Vagina (tissue), 2 donors: ENCODE results near the gene PARP14.

Source experiments
- POLR2A ChIP-seq, 2 donors: fragments of 450-650 bp; IDR thresholded peaks; one replicate each; pipeline ENCODE4 v1.6.1; 2017; ENCODE audit warnings: antibody characterized with exemption in 2 of 2, mild to moderate bottlenecking in 2 of 2, moderate library complexity in 2 of 2
- POLR2AphosphoS5 ChIP-seq, 2 donors: sonication (generic); formaldehyde crosslinking; IDR thresholded peaks; one replicate each; pipeline ENCODE4 v1.9.0; 2017; ENCODE audit warnings: antibody characterized with exemption in 2 of 2, mild to moderate bottlenecking in 2 of 2, low read depth in 1 of 2; ENCODE audit not compliant: insufficient read depth in 1 of 2
- TF ChIP-seq, protein P1 (sequence below), 3 experiments: fragments of 450-650 bp in 2 of 3; fragments of 200-600 bp in 1 of 3; sonication (generic) in 1 of 3; IDR thresholded peaks; one replicate each; pipeline ENCODE4 v1.5.1; 2017 to 2019; ENCODE audit warnings: antibody characterized with exemption in 3 of 3, mild to moderate bottlenecking in 2 of 3, moderate library complexity in 2 of 3

DNA sequence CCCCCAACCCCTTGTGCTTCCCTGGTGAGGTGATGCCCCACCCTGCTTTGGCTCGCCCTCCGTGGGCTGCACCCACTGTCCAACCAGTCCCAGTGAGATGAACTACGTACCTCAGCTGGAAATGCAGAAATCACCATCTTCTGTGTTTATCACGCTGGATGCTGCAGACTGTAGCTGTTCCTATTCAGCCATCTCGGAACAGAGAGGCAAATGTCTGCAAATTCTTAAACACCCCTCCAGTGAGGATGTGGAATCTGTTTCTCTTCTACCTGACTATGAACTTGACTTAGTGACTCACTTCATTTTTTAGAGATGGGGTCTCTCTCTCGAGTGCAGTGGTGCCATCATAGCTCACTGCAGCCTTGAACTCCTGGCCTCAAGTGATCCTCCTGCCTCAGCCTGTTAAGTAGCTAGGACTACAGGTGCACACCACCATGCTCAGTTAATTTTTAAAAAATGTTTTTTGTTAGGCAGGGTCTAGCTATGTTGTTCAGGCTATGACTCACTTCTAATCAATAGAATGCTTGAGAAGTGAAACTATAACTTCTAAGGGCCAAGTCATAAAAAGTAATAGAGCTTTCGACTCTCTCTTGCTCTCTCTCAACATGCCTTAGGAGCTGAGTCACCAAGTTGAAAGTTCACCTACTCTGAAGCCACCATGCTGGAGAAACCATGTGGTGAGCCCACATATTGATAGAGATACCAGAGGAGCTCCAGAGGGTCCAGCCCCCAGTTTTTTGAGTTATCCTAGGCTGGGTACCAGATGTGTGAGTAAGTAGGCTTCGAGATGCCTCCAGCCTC, 11.5 kb upstream of the PARP14 start:
- TF ChIP-seq, protein P1, sequence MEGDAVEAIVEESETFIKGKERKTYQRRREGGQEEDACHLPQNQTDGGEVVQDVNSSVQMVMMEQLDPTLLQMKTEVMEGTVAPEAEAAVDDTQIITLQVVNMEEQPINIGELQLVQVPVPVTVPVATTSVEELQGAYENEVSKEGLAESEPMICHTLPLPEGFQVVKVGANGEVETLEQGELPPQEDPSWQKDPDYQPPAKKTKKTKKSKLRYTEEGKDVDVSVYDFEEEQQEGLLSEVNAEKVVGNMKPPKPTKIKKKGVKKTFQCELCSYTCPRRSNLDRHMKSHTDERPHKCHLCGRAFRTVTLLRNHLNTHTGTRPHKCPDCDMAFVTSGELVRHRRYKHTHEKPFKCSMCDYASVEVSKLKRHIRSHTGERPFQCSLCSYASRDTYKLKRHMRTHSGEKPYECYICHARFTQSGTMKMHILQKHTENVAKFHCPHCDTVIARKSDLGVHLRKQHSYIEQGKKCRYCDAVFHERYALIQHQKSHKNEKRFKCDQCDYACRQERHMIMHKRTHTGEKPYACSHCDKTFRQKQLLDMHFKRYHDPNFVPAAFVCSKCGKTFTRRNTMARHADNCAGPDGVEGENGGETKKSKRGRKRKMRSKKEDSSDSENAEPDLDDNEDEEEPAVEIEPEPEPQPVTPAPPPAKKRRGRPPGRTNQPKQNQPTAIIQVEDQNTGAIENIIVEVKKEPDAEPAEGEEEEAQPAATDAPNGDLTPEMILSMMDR (IDR thresholded peaks at IDR 0.05): no peak
- TF ChIP-seq POLR2AphosphoS5 (IDR thresholded peaks at IDR 0.05; ENCODE audit: insufficient read depth in 1 of 2, low read depth in 1 of 2): no peak
- no peak for TF ChIP-seq POLR2A (IDR thresholded peaks at IDR 0.05)
